ENCODE data around the gene FRS2. TPM values are rescaled to one million over a fixed set of nuclear protein-coding genes. Genes with fewer than 3 reads are reported as not detected.

Gene FRS2
- total RNA-seq, 1 donor = 70.0 TPM

GRCh38 chr12:69623970-69624369 is 153.8 kb downstream of the FRS2 start:
- peak; percentile 41 for DNase-seq (ENCODE audit: low read depth)
- TF ChIP-seq, protein P1, sequence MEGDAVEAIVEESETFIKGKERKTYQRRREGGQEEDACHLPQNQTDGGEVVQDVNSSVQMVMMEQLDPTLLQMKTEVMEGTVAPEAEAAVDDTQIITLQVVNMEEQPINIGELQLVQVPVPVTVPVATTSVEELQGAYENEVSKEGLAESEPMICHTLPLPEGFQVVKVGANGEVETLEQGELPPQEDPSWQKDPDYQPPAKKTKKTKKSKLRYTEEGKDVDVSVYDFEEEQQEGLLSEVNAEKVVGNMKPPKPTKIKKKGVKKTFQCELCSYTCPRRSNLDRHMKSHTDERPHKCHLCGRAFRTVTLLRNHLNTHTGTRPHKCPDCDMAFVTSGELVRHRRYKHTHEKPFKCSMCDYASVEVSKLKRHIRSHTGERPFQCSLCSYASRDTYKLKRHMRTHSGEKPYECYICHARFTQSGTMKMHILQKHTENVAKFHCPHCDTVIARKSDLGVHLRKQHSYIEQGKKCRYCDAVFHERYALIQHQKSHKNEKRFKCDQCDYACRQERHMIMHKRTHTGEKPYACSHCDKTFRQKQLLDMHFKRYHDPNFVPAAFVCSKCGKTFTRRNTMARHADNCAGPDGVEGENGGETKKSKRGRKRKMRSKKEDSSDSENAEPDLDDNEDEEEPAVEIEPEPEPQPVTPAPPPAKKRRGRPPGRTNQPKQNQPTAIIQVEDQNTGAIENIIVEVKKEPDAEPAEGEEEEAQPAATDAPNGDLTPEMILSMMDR (IDR thresholded peaks at IDR 0.05; ENCODE audit: insufficient read depth, low read depth, low read length) = no peak
- no peak overlapping the region for H3K4me3 ChIP-seq (ENCODE audit: low read depth, low read length)

DNA sequence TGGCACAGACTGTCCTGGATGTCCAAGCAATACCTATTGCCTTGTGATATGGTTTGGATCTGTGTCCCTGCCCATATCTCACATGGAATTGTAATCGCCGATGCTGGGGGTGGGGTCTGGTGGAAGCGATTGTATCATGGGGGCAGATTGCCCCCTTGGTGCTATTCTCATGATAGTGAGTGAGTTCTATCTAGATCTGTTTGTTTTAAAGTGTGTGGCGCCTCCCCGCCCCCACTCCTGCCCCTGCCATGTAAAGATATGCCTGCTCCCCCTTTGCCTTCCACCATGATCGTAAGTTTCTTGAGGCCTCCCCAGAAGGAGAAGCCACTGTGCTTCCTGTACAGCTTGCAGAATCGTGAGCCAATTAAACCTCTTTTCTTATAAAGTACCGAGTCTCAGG is 157.3 kb downstream of the FRS2 start:
- no peak for DNase-seq (ENCODE audit: low read depth)
- no peak overlapping the region for H3K4me3 ChIP-seq (ENCODE audit: low read depth, low read length)
- TF ChIP-seq, protein P1 (IDR thresholded peaks at IDR 0.05; ENCODE audit: insufficient read depth, low read depth, low read length) = no peak

Small RNA genes lying within 50 kb of the gene (small RNA-seq; reads per million reads assigned to genes)
- gene MIR3913-1 = 0.28 reads per million

Other genes with a start within 250 kb of the FRS2 start
- gene CPSF6, start 230.8 kb upstream of the FRS2 start, total RNA-seq = 20.9 and 27.2 TPM in 2 replicates
- gene LYZ, start 122.0 kb upstream of the FRS2 start, total RNA-seq = not detected in 2 replicates
- gene YEATS4, start 110.6 kb upstream of the FRS2 start, total RNA-seq = 10.8 and 13.9 TPM in 2 replicates
- gene CCT2, start 115.1 kb downstream of the FRS2 start, total RNA-seq = 250 and 330 TPM in 2 replicates
- not detected in 2 replicates for gene LRRC10, start 140.5 kb downstream of the FRS2 start, total RNA-seq
- under 0.01 TPM in 1 of 2 replicates, not detected in the other for gene BEST3, start 228.9 kb downstream of the FRS2 start, total RNA-seq